Type B pancreatic cell (in vitro differentiated cells): ENCODE data around the gene COX14. TPM values are rescaled to one million over a fixed set of nuclear protein-coding genes. Genes with fewer than 3 reads are reported as not detected.

Source experiments
- DNase-seq: peaks from one replicate; pipeline ENCODE4 v3.0.0; 2021; ENCODE audit warnings: mixed read lengths; ENCODE audit not compliant: unreplicated experiment; ENCODE audit errors: extremely low spot score
- H3K27ac Mint-ChIP-seq: 2 replicates; pipeline ENCODE4 v1.8.0; 2021; ENCODE audit warnings: mild to moderate bottlenecking, mixed read lengths
- H3K27me3 Mint-ChIP-seq: 2 replicates; pipeline ENCODE4 v1.8.0; 2021; ENCODE audit warnings: mixed read lengths
- H3K36me3 Mint-ChIP-seq: 2 replicates; pipeline ENCODE4 v1.8.0; 2021; ENCODE audit warnings: mixed read lengths
- H3K4me1 Mint-ChIP-seq: one replicate; pipeline ENCODE4 v1.8.0; 2021; ENCODE audit warnings: mixed read lengths; ENCODE audit not compliant: unreplicated experiment
- H3K4me3 Mint-ChIP-seq: 2 replicates; pipeline ENCODE4 v1.8.0; 2021; ENCODE audit warnings: mild to moderate bottlenecking, mixed read lengths
- H3K9me3 Mint-ChIP-seq: 2 replicates; pipeline ENCODE4 v1.8.0; 2021; ENCODE audit warnings: mixed read lengths
- CTCF ChIP-seq: fragments of 200-600 bp; sonication (generic); conservative IDR thresholded peaks from 2 replicates; pipeline ENCODE4 v1.5.0; 2021; ENCODE audit warnings: antibody characterized with exemption, mild to moderate bottlenecking
- total RNA-seq: library from RNA; stranded (reverse); gene quantifications from 2 replicates; pipeline ENCODE4 v1.2.1, GENCODE V29; 2021; ENCODE audit warnings: low replicate concordance

COX14 gene
- total RNA-seq, 1 donor from 2014 or later: 42.6 TPM

DNA sequence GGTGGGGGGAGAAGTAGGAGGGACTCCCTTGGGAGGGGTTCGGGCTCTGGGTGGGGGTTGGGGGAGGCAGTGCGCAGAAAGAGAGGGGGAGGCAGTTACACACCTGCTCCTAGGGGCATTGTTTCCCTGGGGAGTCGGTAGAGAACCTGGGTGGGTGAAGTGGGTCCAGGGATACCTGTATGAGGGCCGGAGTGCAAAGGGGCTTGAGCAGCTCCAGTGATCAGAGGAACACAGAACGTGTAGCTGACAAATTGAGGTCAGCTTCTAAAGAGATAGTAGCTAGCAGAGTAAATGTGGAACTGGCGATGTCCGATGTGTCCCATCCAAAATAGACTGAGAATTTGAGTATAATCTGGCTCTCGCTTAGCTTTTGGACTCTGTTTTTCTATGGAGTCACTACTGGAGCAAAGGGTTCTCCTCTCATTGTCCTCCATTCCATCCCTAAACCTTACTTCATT, 26.4 kb upstream of the COX14 start:
- H3K4me1 Mint-ChIP-seq: peaks cover 18% of the 10 kb centered on the region
- H3K27ac Mint-ChIP-seq: peak overlapping the region; percentile 91
- no peaks in the 10 kb centered on the region for H3K9me3 Mint-ChIP-seq
- H3K36me3 Mint-ChIP-seq: peaks cover 19% of the 10 kb centered on the region
- H3K4me3 Mint-ChIP-seq: peak overlapping the region; percentile 96
- TF ChIP-seq CTCF: no peak
- DNase-seq: no peak
- H3K27me3 Mint-ChIP-seq: no peaks in the 10 kb centered on the region

GRCh38 chr12:50086148-50086547, 25.9 kb upstream of the COX14 start:
- no peak for TF ChIP-seq CTCF
- Mint-ChIP-seq H3K36me3 (peaks cover 19% of the 10 kb centered on the region), H3K27me3 (no peaks in the 10 kb centered on the region), H3K4me3 (peak overlapping the region; percentile 96), H3K27ac (peak overlapping the region; percentile 91), H3K4me1 (peaks cover 18% of the 10 kb centered on the region), H3K9me3 (no peaks in the 10 kb centered on the region)
- DNase-seq: no peak

- no peaks in the 10 kb centered on the region for H3K27me3 Mint-ChIP-seq
- no peak for TF ChIP-seq CTCF
- H3K9me3 Mint-ChIP-seq: no peaks in the 10 kb centered on the region
- H3K4me1 Mint-ChIP-seq: peaks cover 18% of the 10 kb centered on the region
- H3K27ac Mint-ChIP-seq: no peak overlapping the region
- peak overlapping the region; percentile 96 for H3K4me3 Mint-ChIP-seq
- DNase-seq: no peak
- H3K36me3 Mint-ChIP-seq: peaks cover 23% of the 10 kb centered on the region
These were observed 24.9 kb upstream of the COX14 start for GRCh38 chr12:50087151-50087550.

- H3K27ac Mint-ChIP-seq: no peak overlapping the region
- no peaks in the 10 kb centered on the region for H3K9me3 Mint-ChIP-seq
- H3K4me1 Mint-ChIP-seq: peaks cover 18% of the 10 kb centered on the region
- H3K27me3 Mint-ChIP-seq: no peaks in the 10 kb centered on the region
- no peak for DNase-seq
- peaks cover 23% of the 10 kb centered on the region for H3K36me3 Mint-ChIP-seq
- H3K4me3 Mint-ChIP-seq: peak overlapping the region; percentile 10
- no peak for TF ChIP-seq CTCF
These were observed 24.0 kb upstream of the COX14 start for GRCh38 chr12:50087995-50088394.

- no peak overlapping the region for H3K27ac Mint-ChIP-seq
- no peaks in the 10 kb centered on the region for H3K9me3 Mint-ChIP-seq
- H3K27me3 Mint-ChIP-seq: no peaks in the 10 kb centered on the region
- peaks cover 14% of the 10 kb centered on the region for H3K4me1 Mint-ChIP-seq
- no peak for DNase-seq
- H3K4me3 Mint-ChIP-seq: peak overlapping the region; percentile 54
- peak; percentile 86 for TF ChIP-seq CTCF
- peaks cover 23% of the 10 kb centered on the region for H3K36me3 Mint-ChIP-seq
These were observed 23.3 kb upstream of the COX14 start for GRCh38 chr12:50088577-50089335.
